SK-N-SH (cell line): ENCODE measurements around the gene ABHD12. TPM values are rescaled to one million over a fixed set of nuclear protein-coding genes. Genes with fewer than 3 reads are reported as not detected.

ENCODE experiments used
- CTCF ChIA-PET: fragments of 300-600, 350-600 bp; formaldehyde crosslinking; extraction: SDS; loops from one replicate; lab custom pipeline; 2021; lab: Yijun Ruan, JAX
- POLR2A ChIA-PET: fragments of 350-600 bp; sonication (Branson Sonifier 250); formaldehyde crosslinking; extraction: SDS; loops from one replicate; lab custom pipeline; 2020; ENCODE audit warnings: antibody characterized with exemption, inconsistent platforms; lab: Yijun Ruan, JAX
- DNase-seq: peaks from one replicate; pipeline ENCODE4 v3.0.0; 2012
- H2AFZ ChIP-seq: fragments of 200-600 bp; sonication (generic); 2 replicates; pipeline ENCODE4 v1.8.1; 2016; ENCODE audit warnings: antibody characterized with exemption, mild to moderate bottlenecking, low read depth
- H3F3A ChIP-seq: fragments of 200-600 bp; sonication (generic); replicated peaks from 2 replicates; pipeline ENCODE3; 2016; ENCODE audit warnings: antibody characterized with exemption, mild to moderate bottlenecking; ENCODE audit not compliant: insufficient read depth
- H3K27ac ChIP-seq, 2 experiments: fragments of 200-500 bp in 1 of 2; fragments of 200-600 bp in 1 of 2; sonication (Bioruptor generic) in 1 of 2; sonication (generic), shearing (Covaris generic) in 1 of 2; 2 replicates each; pipeline versions ENCODE4 v1.5.1 to v1.6.1; 2014 to 2016; ENCODE audit warnings: low read depth in 2 of 2, inconsistent platforms in 1 of 2, low read length in 1 of 2, mild to moderate bottlenecking in 1 of 2, mixed read lengths in 1 of 2
- H3K27me3 ChIP-seq: fragments of 200-600 bp; sonication (generic), shearing (Covaris generic); 2 replicates; pipeline ENCODE4 v1.6.1; 2016; ENCODE audit warnings: mixed run types; ENCODE audit not compliant: insufficient read depth
- H3K36me3 ChIP-seq, 2 experiments: fragments of 200-500 bp in 1 of 2; fragments of 200-600 bp in 1 of 2; sonication (Bioruptor generic) in 1 of 2; sonication (generic) in 1 of 2; replicated peaks in 1 of 2; 2 replicates each; pipeline versions ENCODE3 to v1.5.1; 2014 to 2016; ENCODE audit warnings: low read length in 1 of 2, mild to moderate bottlenecking in 1 of 2; ENCODE audit not compliant: insufficient read depth in 2 of 2, control insufficient read depth in 1 of 2
- H3K4me1 ChIP-seq, 2 experiments: fragments of 200-500 bp in 1 of 2; fragments of 200-600 bp in 1 of 2; sonication (Bioruptor generic) in 1 of 2; sonication (generic), shearing (Covaris generic) in 1 of 2; 2 replicates each; pipeline versions ENCODE4 v1.5.1 to v1.6.1; 2014 to 2016; ENCODE audit warnings: low read depth in 1 of 2, low read length in 1 of 2, mixed run types in 1 of 2; ENCODE audit not compliant: insufficient read depth in 2 of 2, control insufficient read depth in 1 of 2
- H3K4me2 ChIP-seq: fragments of 200-600 bp; sonication (generic), shearing (Covaris generic); 2 replicates; pipeline ENCODE4 v1.6.1; 2017; ENCODE audit warnings: mixed run types
- H3K4me3 ChIP-seq, 2 experiments: fragments of 200-500 bp in 1 of 2; fragments of 200-600 bp in 1 of 2; sonication (Bioruptor generic) in 1 of 2; sonication (generic), shearing (Covaris generic) in 1 of 2; 2 replicates each; pipeline versions ENCODE4 v1.5.1 to v1.8.1; 2014 to 2016; ENCODE audit warnings: low read depth in 2 of 2, inconsistent platforms in 1 of 2, low read length in 1 of 2, mild to moderate bottlenecking in 1 of 2, mixed read lengths in 1 of 2, moderate library complexity in 1 of 2
- H3K79me2 ChIP-seq: fragments of 200-600 bp; sonication (generic); 2 replicates; pipeline ENCODE4 v1.8.1; 2017; ENCODE audit warnings: mild to moderate bottlenecking; ENCODE audit not compliant: insufficient read depth
- H3K9ac ChIP-seq: fragments of 200-600 bp; sonication (generic); 2 replicates; pipeline ENCODE4 v1.6.1; 2017; ENCODE audit warnings: mixed run types
- H3K9me2 ChIP-seq: fragments of 200-600 bp; sonication (generic); 2 replicates; pipeline ENCODE4 v1.6.1; 2017; ENCODE audit warnings: mixed run types
- H3K9me3 ChIP-seq: fragments of 200-600 bp; sonication (generic); 2 replicates; pipeline ENCODE4 v1.6.1; 2017; ENCODE audit warnings: mixed run types, mild to moderate bottlenecking, moderate library complexity
- H4K20me1 ChIP-seq: fragments of 200-600 bp; sonication (generic); 2 replicates; pipeline ENCODE4 v1.6.1; 2017; ENCODE audit warnings: mild to moderate bottlenecking, mixed run types; ENCODE audit not compliant: insufficient read depth
- CHD2 ChIP-seq: fragments of 150-350 bp; IDR thresholded peaks from 2 replicates; pipeline ENCODE4 v1.6.1; 2018; ENCODE audit warnings: low read length; ENCODE audit not compliant: partially characterized antibody
- EP300 ChIP-seq, 2 experiments: IDR thresholded peaks; 2 replicates each; pipeline versions ENCODE4 v1.4.0 to v1.6.1; 2012; ENCODE audit warnings: borderline replicate concordance in 1 of 2, low read depth in 1 of 2, low read length in 1 of 2
- FOXJ3 ChIP-seq: sonication (generic); formaldehyde crosslinking; IDR thresholded peaks from 2 replicates; pipeline ENCODE4 v1.5.1; 2020; ENCODE audit warnings: mild to moderate bottlenecking, missing genetic modification reagents
- FOXM1 ChIP-seq: IDR thresholded peaks from 2 replicates; pipeline ENCODE4 v1.4.0; 2012; ENCODE audit warnings: low read depth, mild to moderate bottlenecking
- IRF3 ChIP-seq: fragments of 150-350 bp; IDR thresholded peaks from 2 replicates; pipeline ENCODE4 v1.6.1; 2016; ENCODE audit warnings: mild to moderate bottlenecking, low read depth, low read length
- MXI1 ChIP-seq: IDR thresholded peaks from 2 replicates; pipeline ENCODE4 v1.6.1; 2012; ENCODE audit warnings: mild to moderate bottlenecking, low read depth, low read length, improper control_type of control experiment
- NRF1 ChIP-seq: IDR thresholded peaks from 2 replicates; pipeline ENCODE4 v1.6.1; 2012; ENCODE audit warnings: low read depth, mild to moderate bottlenecking, low read length
- RCOR1 ChIP-seq: fragments of 150-350 bp; IDR thresholded peaks from 2 replicates; pipeline ENCODE4 v1.6.1; 2017; ENCODE audit warnings: antibody characterized with exemption, low read length
- REST ChIP-seq: IDR thresholded peaks from 2 replicates; pipeline ENCODE4 v1.6.1; 2012; ENCODE audit warnings: mild to moderate bottlenecking, low read depth, low read length, moderate library complexity
- SMC3 ChIP-seq: IDR thresholded peaks from 2 replicates; pipeline ENCODE4 v1.6.1; 2012; ENCODE audit warnings: low read depth, low read length, improper control_type of control experiment
- TEAD4 ChIP-seq: IDR thresholded peaks from 2 replicates; pipeline ENCODE4 v1.4.0; 2012; ENCODE audit warnings: mild to moderate bottlenecking, borderline replicate concordance; ENCODE audit not compliant: insufficient read depth
- WGBS: methylation state at CpG from one replicate; pipeline ENCODE4 v1.1.6; 2017; ENCODE audit warnings: low lambda C conversion rate; 5-methylcytosine and 5-hydroxymethylcytosine counted together
- polyA plus RNA-seq, 3 experiments: library from polyadenylated mRNA; depleted of rRNA; stranded (reverse); fragments of >200 nt; gene quantifications; 2 replicates each; pipeline ENCODE4 v1.2.3, GENCODE V29; 2012
- TF ChIP-seq, protein P1 (sequence below): fragments of 150-350 bp; IDR thresholded peaks from 2 replicates; pipeline ENCODE4 v1.6.1; 2017; ENCODE audit warnings: antibody characterized with exemption, low read length, low read depth, borderline replicate concordance

Gene ABHD12
- polyA plus RNA-seq, 1 of the 3 experiments (the other 2 are of a cell fraction): 33.5 TPM

DNA sequence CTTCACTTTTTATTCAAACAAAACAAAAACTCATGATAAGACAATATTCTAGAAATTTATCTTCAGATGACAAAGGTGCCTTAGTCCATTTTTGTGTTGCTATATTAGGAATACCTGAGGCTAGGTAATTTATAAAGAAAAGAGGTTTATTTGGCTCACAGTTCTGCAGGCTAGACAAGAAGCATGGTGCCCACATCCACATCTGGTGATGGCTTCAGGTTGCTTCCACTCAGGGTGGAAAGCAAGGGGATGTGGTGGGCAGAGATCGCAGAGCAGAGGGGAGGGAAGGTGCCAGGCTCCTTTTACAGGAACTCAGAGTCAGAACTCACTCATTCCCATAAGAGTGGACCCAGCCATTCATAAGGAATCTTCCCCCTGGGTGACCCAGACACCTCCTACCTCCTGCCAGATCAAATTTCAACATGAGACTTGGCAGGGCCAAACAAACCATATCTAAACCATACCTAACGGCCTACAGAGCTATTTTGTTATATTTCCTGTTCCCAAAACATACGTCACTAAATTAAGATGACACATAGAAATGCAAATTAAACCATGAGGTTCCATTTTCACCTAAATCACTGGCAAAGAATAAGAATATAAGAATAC lies 26.4 kb downstream of the ABHD12 start:
- POLR2A ChIA-PET: no interaction called here
- DNase-seq: no peak

More for the DNA sequence above, 26.4 kb downstream of the ABHD12 start:
- H3K4me3 ChIP-seq: no peak overlapping the region
- no peak overlapping the region for H2AFZ ChIP-seq
- peaks cover 14% of the 10 kb centered on the region for H3F3A ChIP-seq
- H4K20me1 ChIP-seq: no peaks in the 10 kb centered on the region
- H3K9me2 ChIP-seq: no peaks in the 10 kb centered on the region; the same call in 1 of the 2 replicates
- no peaks in the 10 kb centered on the region for H3K27me3 ChIP-seq
- CTCF ChIA-PET: interaction anchor here (1.3 to 1.6 kb wide), 2 partner anchors 10 to 50 kb away, joined by 3 read pairs; no protein-coding TSS in a partner anchor
- WGBS: 82% methylated on average over 3 of the region's 3 CpGs
- TF ChIP-seq TEAD4: no peak
- TF ChIP-seq MXI1: no peak
- TF ChIP-seq NRF1: no peak
- TF ChIP-seq, protein P1, sequence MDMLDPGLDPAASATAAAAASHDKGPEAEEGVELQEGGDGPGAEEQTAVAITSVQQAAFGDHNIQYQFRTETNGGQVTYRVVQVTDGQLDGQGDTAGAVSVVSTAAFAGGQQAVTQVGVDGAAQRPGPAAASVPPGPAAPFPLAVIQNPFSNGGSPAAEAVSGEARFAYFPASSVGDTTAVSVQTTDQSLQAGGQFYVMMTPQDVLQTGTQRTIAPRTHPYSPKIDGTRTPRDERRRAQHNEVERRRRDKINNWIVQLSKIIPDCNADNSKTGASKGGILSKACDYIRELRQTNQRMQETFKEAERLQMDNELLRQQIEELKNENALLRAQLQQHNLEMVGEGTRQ: no peak
- no peak for TF ChIP-seq REST
- no peak for TF ChIP-seq IRF3
- TF ChIP-seq CHD2: no peak
- TF ChIP-seq RCOR1: no peak
- TF ChIP-seq FOXM1: no peak
- no peak for TF ChIP-seq FOXJ3
- no peak for TF ChIP-seq SMC3
- TF ChIP-seq EP300 (IDR thresholded peaks at IDR 0.05; ENCODE audit: borderline replicate concordance in 1 of 2, low read depth in 1 of 2, low read length in 1 of 2): no peak
- H3K27ac ChIP-seq: no peak overlapping the region
- H3K36me3 ChIP-seq: no peaks in the 10 kb centered on the region
- no peak overlapping the region for H3K4me2 ChIP-seq
- peaks cover 0 to 9% of the 10 kb centered on the region in 2 experiments; a peak in 1 of 4 replicates for H3K4me1 ChIP-seq
- H3K9ac ChIP-seq: no peak overlapping the region
- no peaks in the 10 kb centered on the region for H3K9me3 ChIP-seq
- H3K79me2 ChIP-seq: peaks cover 49% of the 10 kb centered on the region; the same call in 1 of the 2 replicates
